ENCODE results near the gene DRAM1.

- TF ChIP-seq HDGF (IDR thresholded peaks at IDR 0.05) (no peak), POLR2AphosphoS5 (IDR thresholded peaks at IDR 0.05; ENCODE audit: control insufficient read depth, insufficient read depth, low read depth, low read length) (no peak), ZC3H11A (IDR thresholded peaks at IDR 0.05; ENCODE audit: low read depth, low read length) (no peak), POLR2A (conservative IDR thresholded peaks at IDR 0.05) (no peak), CTCF (IDR thresholded peaks at IDR 0.05 in 2 of 3, conservative IDR thresholded peaks at IDR 0.05 in 1 of 3; ENCODE audit: insufficient read depth in 2 of 3, low read depth in 1 of 3, low read length in 3 of 3) (no peak), BCLAF1 (IDR thresholded peaks at IDR 0.05; ENCODE audit: borderline replicate concordance in 1 of 2, control insufficient read depth in 1 of 2, low read depth in 2 of 2, low read length in 1 of 2) (no peak)
Measured at GRCh38 chr12:101954676-101955075, 77.3 kb downstream of the DRAM1 start.

Measured in K562 (cell line).